Transverse colon (tissue), 4 donors: ENCODE measurements around the gene IPO11.

Source experiments
- CTCF ChIP-seq, 5 experiments: fragments of 200-600 bp in 3 of 5; fragments of 450-650 bp in 2 of 5; sonication (generic) in 3 of 5; IDR thresholded peaks; 1 replicate in 2 of 5; 2 replicates in 3 of 5; pipeline ENCODE4 v1.5.1; 2016 to 2017; ENCODE audit warnings: antibody characterized with exemption in 5 of 5, inconsistent platforms in 3 of 5, mild to moderate bottlenecking in 2 of 5, moderate library complexity in 1 of 5
- POLR2AphosphoS5 ChIP-seq, 3 donors: sonication (generic); formaldehyde crosslinking; IDR thresholded peaks; one replicate each; pipeline ENCODE4 v1.6.1; 2016; ENCODE audit warnings: antibody characterized with exemption in 3 of 3

DNA sequence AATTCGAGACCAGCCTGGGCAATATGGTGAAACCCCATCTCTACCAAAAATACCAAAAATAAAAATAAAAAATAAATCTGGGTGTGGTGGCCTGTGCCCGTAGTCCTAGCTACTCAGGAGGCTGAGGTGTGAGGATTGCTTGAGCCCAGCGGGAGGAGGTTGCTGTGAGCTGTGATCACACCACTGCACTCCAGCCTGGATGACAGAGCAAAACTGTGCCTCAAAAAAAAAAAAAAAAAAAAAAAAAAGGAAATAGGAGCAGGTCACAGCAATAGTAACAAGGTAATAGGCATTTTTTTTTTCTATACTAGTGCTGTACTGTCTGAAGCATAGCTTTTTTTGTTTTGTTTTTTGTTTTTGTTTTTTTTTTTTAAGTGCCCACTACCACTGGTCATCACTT is 171.8 kb downstream of the IPO11 start:
- TF ChIP-seq CTCF (IDR thresholded peaks at IDR 0.05) (no peak), POLR2AphosphoS5 (IDR thresholded peaks at IDR 0.05) (no peak)
